HepG2 (cell line): ENCODE measurements around the gene PDGFRA. TPM values are rescaled to one million over a fixed set of nuclear protein-coding genes. Genes with fewer than 3 reads are reported as not detected.

Experiments
- AHDC1 ChIP-seq: sonication (generic); formaldehyde crosslinking; IDR thresholded peaks from 2 replicates; pipeline ENCODE4 v1.5.1; 2020; ENCODE audit warnings: mild to moderate bottlenecking, missing genetic modification reagents, borderline replicate concordance
- ARID2 ChIP-seq: sonication (generic); formaldehyde crosslinking; IDR thresholded peaks from 2 replicates; pipeline ENCODE4 v1.8.1; 2022; ENCODE audit warnings: mild to moderate bottlenecking, missing genetic modification reagents, borderline replicate concordance
- TEF ChIP-seq: sonication (generic); formaldehyde crosslinking; IDR thresholded peaks from 2 replicates; pipeline ENCODE4 v1.5.0; 2020; ENCODE audit warnings: missing genetic modification reagents
- THAP9 ChIP-seq: sonication (generic); formaldehyde crosslinking; IDR thresholded peaks from 2 replicates; pipeline ENCODE4; 2020; ENCODE audit warnings: missing genetic modification reagents, mild to moderate bottlenecking, borderline replicate concordance
- ZNF138 ChIP-seq: sonication (generic); formaldehyde crosslinking; IDR thresholded peaks from 2 replicates; pipeline ENCODE4 v1.5.0; 2020; ENCODE audit warnings: mild to moderate bottlenecking, low read depth, missing genetic modification reagents
- ZSCAN12 ChIP-seq: sonication (generic); formaldehyde crosslinking; IDR thresholded peaks from 2 replicates; pipeline ENCODE4 v1.9.0; 2021; ENCODE audit warnings: mild to moderate bottlenecking, missing genetic modification reagents
- polyA plus RNA-seq, 8 experiments: library from polyadenylated mRNA; depleted of rRNA in 3 of 8; stranded (reverse) in 7 of 8; unstranded in 1 of 8; fragments of >200 nt; fragmentation: Illumina TruSeq in 4 of 8; extraction: Trizol in 4 of 8; gene quantifications; 2 replicates each; pipeline versions ENCODE4 v1.2.1 to v1.2.3, GENCODE V29; 2011 to 2016; ENCODE audit warnings: low read depth in 4 of 8, missing spikeins in 1 of 8, mixed read lengths in 1 of 8; ENCODE audit not compliant: insufficient read depth in 1 of 8
- total RNA-seq, 5 experiments: library from RNA; depleted of rRNA; stranded (reverse); fragments of >200 nt; fragmentation: Illumina TruSeq; extraction: Trizol; gene quantifications; 2 replicates each; pipeline ENCODE4 v1.2.3, GENCODE V29; 2016; ENCODE audit warnings: low read depth in 1 of 5
- TF ChIP-seq, protein P1 (sequence below): sonication (generic); formaldehyde crosslinking; IDR thresholded peaks from 2 replicates; pipeline ENCODE4 v1.4.0; 2020; ENCODE audit warnings: missing genetic modification reagents
- TF ChIP-seq, protein P2 (sequence below), 2 experiments: IDR thresholded peaks; 2 replicates each; pipeline ENCODE4 v1.6.1; 2011 to 2012; ENCODE audit warnings: low read length in 2 of 2, borderline replicate concordance in 1 of 2, low read depth in 1 of 2, mild to moderate bottlenecking in 1 of 2, moderate library complexity in 1 of 2
- TF ChIP-seq, protein P3 (sequence below): sonication (generic); formaldehyde crosslinking; IDR thresholded peaks from 2 replicates; pipeline ENCODE4 v1.9.0; 2022; ENCODE audit warnings: low read depth, missing genetic modification reagents

PDGFRA gene
- total and polyA plus RNA-seq, 2 of the 13 experiments (the other 11 are each of a cell fraction or from before 2014, with no cell fraction given) = 0.04 TPM; not detected in 1

DNA sequence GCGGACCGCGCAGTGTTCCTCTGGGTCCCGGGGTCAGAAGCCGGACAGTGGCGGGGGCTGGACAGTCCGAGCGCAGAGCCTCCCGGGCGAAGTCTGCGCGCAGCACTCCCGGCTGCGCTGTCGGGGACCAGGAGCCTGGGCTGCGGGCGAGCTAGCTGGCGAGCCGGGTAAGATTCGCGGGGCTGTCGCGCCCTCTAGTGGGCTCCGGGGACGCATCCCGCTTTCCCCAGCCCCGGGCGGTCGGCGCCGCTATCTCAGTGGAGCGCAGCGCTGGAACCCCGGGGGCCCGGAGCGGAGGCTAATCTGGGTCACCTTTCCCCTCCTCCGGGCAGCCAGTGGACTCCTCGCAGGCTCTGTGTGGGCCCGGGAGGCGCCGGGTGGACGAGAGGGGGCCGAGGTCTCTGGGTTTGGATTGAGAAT, 4.2 kb downstream of the PDGFRA start (continued):
- no peak for TF ChIP-seq THAP9 (CRISPR knock-in tag)
- TF ChIP-seq ARID2 (CRISPR knock-in tag) = no peak
- TF ChIP-seq ZSCAN12 (CRISPR knock-in tag) = no peak
- TF ChIP-seq AHDC1 (CRISPR knock-in tag) = no peak
- TF ChIP-seq ZNF138 (CRISPR knock-in tag) = no peak
- TF ChIP-seq TEF = no peak
- TF ChIP-seq, protein P1, sequence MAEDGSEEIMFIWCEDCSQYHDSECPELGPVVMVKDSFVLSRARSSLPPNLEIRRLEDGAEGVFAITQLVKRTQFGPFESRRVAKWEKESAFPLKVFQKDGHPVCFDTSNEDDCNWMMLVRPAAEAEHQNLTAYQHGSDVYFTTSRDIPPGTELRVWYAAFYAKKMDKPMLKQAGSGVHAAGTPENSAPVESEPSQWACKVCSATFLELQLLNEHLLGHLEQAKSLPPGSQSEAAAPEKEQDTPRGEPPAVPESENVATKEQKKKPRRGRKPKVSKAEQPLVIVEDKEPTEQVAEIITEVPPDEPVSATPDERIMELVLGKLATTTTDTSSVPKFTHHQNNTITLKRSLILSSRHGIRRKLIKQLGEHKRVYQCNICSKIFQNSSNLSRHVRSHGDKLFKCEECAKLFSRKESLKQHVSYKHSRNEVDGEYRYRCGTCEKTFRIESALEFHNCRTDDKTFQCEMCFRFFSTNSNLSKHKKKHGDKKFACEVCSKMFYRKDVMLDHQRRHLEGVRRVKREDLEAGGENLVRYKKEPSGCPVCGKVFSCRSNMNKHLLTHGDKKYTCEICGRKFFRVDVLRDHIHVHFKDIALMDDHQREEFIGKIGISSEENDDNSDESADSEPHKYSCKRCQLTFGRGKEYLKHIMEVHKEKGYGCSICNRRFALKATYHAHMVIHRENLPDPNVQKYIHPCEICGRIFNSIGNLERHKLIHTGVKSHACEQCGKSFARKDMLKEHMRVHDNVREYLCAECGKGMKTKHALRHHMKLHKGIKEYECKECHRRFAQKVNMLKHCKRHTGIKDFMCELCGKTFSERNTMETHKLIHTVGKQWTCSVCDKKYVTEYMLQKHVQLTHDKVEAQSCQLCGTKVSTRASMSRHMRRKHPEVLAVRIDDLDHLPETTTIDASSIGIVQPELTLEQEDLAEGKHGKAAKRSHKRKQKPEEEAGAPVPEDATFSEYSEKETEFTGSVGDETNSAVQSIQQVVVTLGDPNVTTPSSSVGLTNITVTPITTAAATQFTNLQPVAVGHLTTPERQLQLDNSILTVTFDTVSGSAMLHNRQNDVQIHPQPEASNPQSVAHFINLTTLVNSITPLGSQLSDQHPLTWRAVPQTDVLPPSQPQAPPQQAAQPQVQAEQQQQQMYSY (CRISPR knock-in tag) = no peak
- TF ChIP-seq, protein P2, sequence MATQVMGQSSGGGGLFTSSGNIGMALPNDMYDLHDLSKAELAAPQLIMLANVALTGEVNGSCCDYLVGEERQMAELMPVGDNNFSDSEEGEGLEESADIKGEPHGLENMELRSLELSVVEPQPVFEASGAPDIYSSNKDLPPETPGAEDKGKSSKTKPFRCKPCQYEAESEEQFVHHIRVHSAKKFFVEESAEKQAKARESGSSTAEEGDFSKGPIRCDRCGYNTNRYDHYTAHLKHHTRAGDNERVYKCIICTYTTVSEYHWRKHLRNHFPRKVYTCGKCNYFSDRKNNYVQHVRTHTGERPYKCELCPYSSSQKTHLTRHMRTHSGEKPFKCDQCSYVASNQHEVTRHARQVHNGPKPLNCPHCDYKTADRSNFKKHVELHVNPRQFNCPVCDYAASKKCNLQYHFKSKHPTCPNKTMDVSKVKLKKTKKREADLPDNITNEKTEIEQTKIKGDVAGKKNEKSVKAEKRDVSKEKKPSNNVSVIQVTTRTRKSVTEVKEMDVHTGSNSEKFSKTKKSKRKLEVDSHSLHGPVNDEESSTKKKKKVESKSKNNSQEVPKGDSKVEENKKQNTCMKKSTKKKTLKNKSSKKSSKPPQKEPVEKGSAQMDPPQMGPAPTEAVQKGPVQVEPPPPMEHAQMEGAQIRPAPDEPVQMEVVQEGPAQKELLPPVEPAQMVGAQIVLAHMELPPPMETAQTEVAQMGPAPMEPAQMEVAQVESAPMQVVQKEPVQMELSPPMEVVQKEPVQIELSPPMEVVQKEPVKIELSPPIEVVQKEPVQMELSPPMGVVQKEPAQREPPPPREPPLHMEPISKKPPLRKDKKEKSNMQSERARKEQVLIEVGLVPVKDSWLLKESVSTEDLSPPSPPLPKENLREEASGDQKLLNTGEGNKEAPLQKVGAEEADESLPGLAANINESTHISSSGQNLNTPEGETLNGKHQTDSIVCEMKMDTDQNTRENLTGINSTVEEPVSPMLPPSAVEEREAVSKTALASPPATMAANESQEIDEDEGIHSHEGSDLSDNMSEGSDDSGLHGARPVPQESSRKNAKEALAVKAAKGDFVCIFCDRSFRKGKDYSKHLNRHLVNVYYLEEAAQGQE (IDR thresholded peaks at IDR 0.05; ENCODE audit: borderline replicate concordance in 1 of 2, low read depth in 1 of 2, low read length in 2 of 2) = no peak
- TF ChIP-seq, protein P3, sequence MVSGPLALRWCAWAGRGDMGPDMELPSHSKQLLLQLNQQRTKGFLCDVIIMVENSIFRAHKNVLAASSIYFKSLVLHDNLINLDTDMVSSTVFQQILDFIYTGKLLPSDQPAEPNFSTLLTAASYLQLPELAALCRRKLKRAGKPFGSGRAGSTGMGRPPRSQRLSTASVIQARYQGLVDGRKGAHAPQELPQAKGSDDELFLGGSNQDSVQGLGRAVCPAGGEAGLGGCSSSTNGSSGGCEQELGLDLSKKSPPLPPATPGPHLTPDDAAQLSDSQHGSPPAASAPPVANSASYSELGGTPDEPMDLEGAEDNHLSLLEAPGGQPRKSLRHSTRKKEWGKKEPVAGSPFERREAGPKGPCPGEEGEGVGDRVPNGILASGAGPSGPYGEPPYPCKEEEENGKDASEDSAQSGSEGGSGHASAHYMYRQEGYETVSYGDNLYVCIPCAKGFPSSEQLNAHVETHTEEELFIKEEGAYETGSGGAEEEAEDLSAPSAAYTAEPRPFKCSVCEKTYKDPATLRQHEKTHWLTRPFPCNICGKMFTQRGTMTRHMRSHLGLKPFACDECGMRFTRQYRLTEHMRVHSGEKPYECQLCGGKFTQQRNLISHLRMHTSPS (CRISPR knock-in tag) = no peak
